Liver (tissue), 3 donors: Measurements from ENCODE around the gene PRRX1.

Experiments used
- CTCF ChIP-seq: fragments of 150-350 bp; IDR thresholded peaks from 2 replicates; pipeline ENCODE4 v1.5.1; 2017; ENCODE audit warnings: improper control_type of control experiment, low read depth, low read length; ENCODE audit not compliant: missing input control
- FOXA1 ChIP-seq: IDR thresholded peaks from 2 replicates; pipeline ENCODE4 v1.6.1; 2016; ENCODE audit warnings: antibody characterized with exemption
- GABPA ChIP-seq, 2 donors: IDR thresholded peaks in 1 of 2; conservative IDR thresholded peaks in 1 of 2; 2 replicates each; pipeline ENCODE4 v1.6.1; 2016; ENCODE audit warnings: antibody characterized with exemption in 2 of 2, mild to moderate bottlenecking in 1 of 2, moderate library complexity in 1 of 2
- JUND ChIP-seq, 2 donors: IDR thresholded peaks; 2 replicates each; pipeline ENCODE4 v1.6.1; 2016; ENCODE audit warnings: antibody characterized with exemption in 2 of 2
- REST ChIP-seq: IDR thresholded peaks from 2 replicates; pipeline ENCODE4 v1.6.1; 2016; ENCODE audit warnings: antibody characterized with exemption, mild to moderate bottlenecking
- SP1 ChIP-seq: IDR thresholded peaks from 2 replicates; pipeline ENCODE4 v1.6.1; 2018; ENCODE audit warnings: antibody characterized with exemption, mild to moderate bottlenecking
- donor health status: healthy.
- donor health status: healthy.

DNA sequence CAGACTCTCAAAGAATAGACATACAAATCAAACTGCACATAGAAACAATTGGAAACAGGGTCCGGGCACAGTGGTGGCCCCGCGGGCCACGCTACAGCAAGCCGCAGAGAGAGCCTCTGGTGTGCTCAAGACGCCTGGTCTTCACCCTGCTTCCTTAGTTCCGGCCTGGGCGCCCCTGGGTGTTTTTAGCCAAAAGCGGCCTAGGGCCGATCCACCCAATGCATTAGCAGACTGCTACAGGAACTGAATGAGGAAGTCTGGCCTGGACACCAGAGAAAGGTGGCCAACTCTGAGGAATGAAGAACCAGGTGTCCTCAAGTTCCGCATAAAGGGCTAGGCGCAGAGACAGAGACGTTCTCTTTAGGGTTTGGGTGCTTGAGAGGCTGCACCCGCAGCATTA, 1.7 kb downstream of the PRRX1 start:
- no peak for TF ChIP-seq CTCF
- TF ChIP-seq GABPA (IDR thresholded peaks at IDR 0.05 in 1 of 2, conservative IDR thresholded peaks at IDR 0.05 in 1 of 2): no peak
- TF ChIP-seq SP1: no peak
- no peak for TF ChIP-seq REST
- no peak for TF ChIP-seq FOXA1
- no peak for TF ChIP-seq JUND (IDR thresholded peaks at IDR 0.05)
